GM12874 (cell line): Measurements from ENCODE around the gene ZBTB18.
A peak's percentile ranks its signal among the peaks of the same experiment; 100 is the strongest.

Experiments
- TF ChIP-seq, protein P1 (sequence below): IDR thresholded peaks from 2 replicates; pipeline ENCODE4 v1.5.1; 2011; ENCODE audit warnings: low read depth, mild to moderate bottlenecking, control low read depth, low read length, moderate library complexity; ENCODE audit not compliant: insufficient read depth

The ZBTB18 gene

GRCh38 chr1:244050835-244051444 is at the start of gene ZBTB18:
ZBTB18 (plus strand) TSS chr1:244051283; CDS start chr1:244051432, 149 bp downstream.
- TF ChIP-seq, protein P1, sequence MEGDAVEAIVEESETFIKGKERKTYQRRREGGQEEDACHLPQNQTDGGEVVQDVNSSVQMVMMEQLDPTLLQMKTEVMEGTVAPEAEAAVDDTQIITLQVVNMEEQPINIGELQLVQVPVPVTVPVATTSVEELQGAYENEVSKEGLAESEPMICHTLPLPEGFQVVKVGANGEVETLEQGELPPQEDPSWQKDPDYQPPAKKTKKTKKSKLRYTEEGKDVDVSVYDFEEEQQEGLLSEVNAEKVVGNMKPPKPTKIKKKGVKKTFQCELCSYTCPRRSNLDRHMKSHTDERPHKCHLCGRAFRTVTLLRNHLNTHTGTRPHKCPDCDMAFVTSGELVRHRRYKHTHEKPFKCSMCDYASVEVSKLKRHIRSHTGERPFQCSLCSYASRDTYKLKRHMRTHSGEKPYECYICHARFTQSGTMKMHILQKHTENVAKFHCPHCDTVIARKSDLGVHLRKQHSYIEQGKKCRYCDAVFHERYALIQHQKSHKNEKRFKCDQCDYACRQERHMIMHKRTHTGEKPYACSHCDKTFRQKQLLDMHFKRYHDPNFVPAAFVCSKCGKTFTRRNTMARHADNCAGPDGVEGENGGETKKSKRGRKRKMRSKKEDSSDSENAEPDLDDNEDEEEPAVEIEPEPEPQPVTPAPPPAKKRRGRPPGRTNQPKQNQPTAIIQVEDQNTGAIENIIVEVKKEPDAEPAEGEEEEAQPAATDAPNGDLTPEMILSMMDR, result no peak

DNA sequence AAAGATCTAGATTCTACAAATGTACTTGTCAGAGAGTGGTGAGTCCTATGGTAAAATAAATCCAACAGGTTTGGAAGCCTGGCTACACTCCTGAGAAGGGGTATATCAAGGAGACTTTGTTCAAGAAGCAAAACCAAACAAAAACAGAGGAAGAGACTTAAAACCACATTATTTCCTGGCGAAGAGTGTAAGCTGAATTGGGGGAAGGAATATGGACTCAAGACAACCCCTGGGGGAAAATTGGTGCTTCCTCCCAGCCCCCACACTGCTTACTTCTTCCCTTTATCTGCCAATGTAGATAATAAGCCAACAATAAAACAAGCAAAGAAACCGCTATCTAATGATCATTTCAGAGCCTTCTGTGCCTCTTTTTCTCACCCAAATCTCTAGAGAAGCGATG is 48.4 kb upstream of the ZBTB18 start:
- TF ChIP-seq, protein P1, result no peak

- TF ChIP-seq, protein P1, result no peak
These were observed 45.6 kb upstream of the ZBTB18 start for GRCh38 chr1:244005455-244005854.

GRCh38 chr1:244006381-244006901 is 44.6 kb upstream of the ZBTB18 start:
- TF ChIP-seq, protein P1, result no peak

DNA sequence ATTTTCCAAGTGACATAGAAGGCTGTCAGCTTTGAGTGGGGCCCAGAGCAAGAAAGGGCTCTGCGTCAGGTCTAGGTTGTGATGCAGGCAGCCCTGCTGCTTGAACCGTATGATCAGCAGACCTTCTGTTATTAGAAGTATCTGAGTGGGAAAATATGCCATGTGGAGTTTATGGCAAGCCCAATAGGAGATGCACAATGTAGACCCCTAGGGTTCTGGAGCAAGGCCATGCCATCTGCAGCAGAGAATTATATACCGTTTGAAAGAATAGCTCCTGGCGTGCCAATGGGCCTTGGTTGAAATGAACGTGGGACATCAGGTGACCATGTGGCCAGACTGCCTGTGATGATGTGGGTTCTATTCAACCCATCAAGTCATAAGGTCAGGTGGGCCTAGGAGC is 44.1 kb upstream of the ZBTB18 start:
- TF ChIP-seq, protein P1, result no peak

- TF ChIP-seq, protein P1, result peak; percentile 42
These were observed 40.9 kb upstream of the ZBTB18 start for GRCh38 chr1:244010191-244010590.

GRCh38 chr1:244010703-244011123 is 40.4 kb upstream of the ZBTB18 start:
- TF ChIP-seq, protein P1, result no peak

DNA sequence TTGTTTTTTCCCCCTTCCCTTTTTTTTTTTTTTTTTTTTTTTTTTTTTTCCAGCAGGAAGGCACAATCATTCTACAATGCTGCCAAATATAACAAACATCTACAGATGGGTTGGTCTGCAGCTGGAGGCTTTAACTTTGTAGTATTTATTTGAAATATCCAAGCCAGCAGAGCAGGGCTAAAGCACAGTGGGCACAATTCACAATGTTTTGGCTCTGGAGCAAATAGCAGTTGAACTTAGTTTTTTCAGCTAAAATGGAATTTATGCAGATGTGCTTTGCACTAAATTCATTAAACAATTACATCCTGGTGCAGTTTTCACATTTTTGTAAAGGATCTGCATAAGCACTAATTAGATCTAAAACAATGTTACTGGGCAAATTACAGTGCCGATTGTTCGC is 39.8 kb upstream of the ZBTB18 start:
- TF ChIP-seq, protein P1, result no peak
